MCF 10A (cell line): ENCODE results near the gene NRG4. TPM values are rescaled to one million over a fixed set of nuclear protein-coding genes. Genes with fewer than 3 reads are reported as not detected.

Source experiments
- BruUV-seq: library from RNA; stranded (reverse); fragments of 400-500 nt; replicated peaks from 2 replicates; lab custom pipeline; 2021; lab: Mats Ljungman, UMichigan
- CTCF ChIA-PET: fragments of 300-600 bp; sonication (Branson Sonifier 250); formaldehyde crosslinking; extraction: SDS; loops from one replicate; lab custom pipeline; 2021; ENCODE audit warnings: antibody characterized with exemption, inconsistent platforms; lab: Yijun Ruan, JAX
- POLR2A ChIA-PET: fragments of 300-600, 350-650 bp; sonication (Branson Sonifier 250); formaldehyde crosslinking; extraction: SDS; loops from one replicate; lab custom pipeline; 2020; ENCODE audit warnings: antibody characterized with exemption, inconsistent platforms; lab: Yijun Ruan, JAX
- DNase-seq: peaks from one replicate; pipeline ENCODE4 v3.0.0-alpha.2; 2018; ENCODE audit not compliant: unreplicated experiment
- H3K27ac Mint-ChIP-seq: one replicate; pipeline ENCODE4 v1.8.0; 2022; ENCODE audit warnings: mild to moderate bottlenecking, low read depth, mixed read lengths; ENCODE audit not compliant: unreplicated experiment
- H3K27me3 Mint-ChIP-seq: one replicate; pipeline ENCODE4 v1.8.0; 2022; ENCODE audit warnings: mixed read lengths; ENCODE audit not compliant: insufficient read depth, unreplicated experiment
- H3K36me3 Mint-ChIP-seq: one replicate; pipeline ENCODE4 v1.8.0; 2022; ENCODE audit warnings: mild to moderate bottlenecking, moderate library complexity, mixed read lengths; ENCODE audit not compliant: insufficient read depth, unreplicated experiment
- H3K4me1 Mint-ChIP-seq: one replicate; pipeline ENCODE4 v1.8.0; 2022; ENCODE audit warnings: mixed read lengths; ENCODE audit not compliant: insufficient read depth, unreplicated experiment
- H3K4me3 Mint-ChIP-seq: one replicate; pipeline ENCODE4 v1.8.0; 2022; ENCODE audit warnings: mild to moderate bottlenecking, moderate library complexity, mixed read lengths; ENCODE audit not compliant: unreplicated experiment
- H3K9me3 Mint-ChIP-seq: one replicate; pipeline ENCODE4 v1.8.0; 2022; ENCODE audit warnings: mixed read lengths; ENCODE audit not compliant: unreplicated experiment
- CTCF ChIP-seq: fragments of 200-600 bp; IDR thresholded peaks from one replicate; pipeline ENCODE4 v1.8.0; 2022; ENCODE audit warnings: antibody characterized with exemption, mild to moderate bottlenecking; ENCODE audit not compliant: unreplicated experiment
- intact Hi-C: fragments of 100-400 bp; cut with micrococcal nuclease; formaldehyde crosslinking; loops from 2 replicates; pipeline ENCODE4 v1.14.1; 2022
- total RNA-seq: library from RNA; stranded (reverse); gene quantifications from 2 replicates; pipeline ENCODE4 v1.2.3, GENCODE V29; 2022

Gene NRG4
- total RNA-seq, 1 experiment from 2014 or later = not detected

- CTCF ChIA-PET = interaction anchor here (0.6 to 9.6 kb wide), 17 partner anchors 8 to 868 kb away, joined by 3 to 264 read pairs (median 3); no protein-coding TSS in a partner anchor
- H3K9me3 Mint-ChIP-seq = no peaks in the 10 kb centered on the region
- no peaks in the 10 kb centered on the region for H3K36me3 Mint-ChIP-seq
- peak within 1 kb of the TSS; percentile 55 for H3K4me3 Mint-ChIP-seq
- peaks cover 16% of the 10 kb centered on the region for H3K4me1 Mint-ChIP-seq
- no TSS peak for BruUV-seq
- POLR2A ChIA-PET = interaction anchor here (0.6 to 3.7 kb wide), 7 partner anchors 14 to 1268 kb away, joined by 3 to 51 read pairs (median 3); no protein-coding TSS in a partner anchor
- H3K27me3 Mint-ChIP-seq = peaks cover 39% of the 10 kb centered on the region
- peak; percentile 22 for DNase-seq
- TF ChIP-seq CTCF = no peak
- intact Hi-C loops = loop anchor here (5.0 to 10.0 kb wide), 2 partner anchors 132 to 805 kb away; no protein-coding TSS in a partner anchor
- no peak within 1 kb of the TSS for H3K27ac Mint-ChIP-seq
Observed at GRCh38 chr15:76059320-76060117, 47.3 kb upstream of the NRG4 start, which contains the start of gene TMEM266. Gene TMEM266 (plus strand): TSS chr15:76059985. CDS start chr15:76134264, 74,279 bp downstream.

GRCh38 chr15:76058714-76059319 lies 46.6 kb upstream of the NRG4 start:
- ChIA-PET CTCF (interaction anchor here (0.7 to 9.6 kb wide), 17 partner anchors 9 to 345 kb away, joined by 3 to 264 read pairs (median 4); no protein-coding TSS in a partner anchor), POLR2A (interaction anchor here (1.0 to 3.7 kb wide), 5 partner anchors 21 to 130 kb away, joined by 3 to 51 read pairs (median 4); no protein-coding TSS in a partner anchor)
- DNase-seq = peak; percentile 21
- no peaks in the 10 kb centered on the region for H3K9me3 Mint-ChIP-seq
- peaks cover 34% of the 10 kb centered on the region for H3K27me3 Mint-ChIP-seq
- BruUV-seq = no TSS peak
- no peak for TF ChIP-seq CTCF
- no peak overlapping the region for H3K27ac Mint-ChIP-seq
- peak overlapping the region; percentile 55 for H3K4me3 Mint-ChIP-seq
- peaks cover 16% of the 10 kb centered on the region for H3K4me1 Mint-ChIP-seq
- intact Hi-C loops = loop anchor here (5.0 to 10.0 kb wide), 2 partner anchors 132 to 806 kb away; no protein-coding TSS in a partner anchor
- H3K36me3 Mint-ChIP-seq = no peaks in the 10 kb centered on the region

GRCh38 chr15:76057332-76058000 lies 45.2 kb upstream of the NRG4 start:
- Mint-ChIP-seq H3K9me3 (no peaks in the 10 kb centered on the region), H3K36me3 (no peaks in the 10 kb centered on the region), H3K27me3 (peaks cover 21% of the 10 kb centered on the region), H3K4me1 (peaks cover 15% of the 10 kb centered on the region), H3K27ac (peak overlapping the region; percentile 21), H3K4me3 (peak overlapping the region; percentile 38)
- DNase-seq = peak; percentile 60
- intact Hi-C loops = loop anchor here (1.0 to 10.0 kb wide), 4 partner anchors 82 to 807 kb away; no protein-coding TSS in a partner anchor
- ChIA-PET POLR2A (interaction anchor here (0.7 to 3.7 kb wide), 14 partner anchors 8 to 847 kb away, joined by 3 to 51 read pairs (median 3); partner anchors contain the start of gene ETFA), CTCF (interaction anchor here (0.5 to 9.6 kb wide), 36 partner anchors 8 to 814 kb away, joined by 3 to 264 read pairs (median 4); no protein-coding TSS in a partner anchor)
- no TSS peak for BruUV-seq
- TF ChIP-seq CTCF = peak; percentile 61
